Ascending aorta (tissue), 2 donors: ENCODE data around the gene KNTC1. TPM values are rescaled to one million over a fixed set of nuclear protein-coding genes. Genes with fewer than 3 reads are reported as not detected.
"Not testable (repeated sequence)": the region's sequence is repeated elsewhere in the genome, so short reads cannot be mapped to it uniquely, and the experiment has no call there.

ENCODE experiments used
- DNase-seq, 2 donors: peaks; one replicate each; pipeline ENCODE4 v3.0.0-alpha.2; 2019; ENCODE audit warnings: low spot score in 2 of 2
- H3K27ac ChIP-seq, 2 donors: fragments of 200-600 bp; sonication (generic); one replicate each; pipeline ENCODE4 v1.5.1; 2016 to 2017; ENCODE audit warnings: mild to moderate bottlenecking in 1 of 2
- H3K27me3 ChIP-seq: fragments of 200-600 bp; sonication (generic); one replicate; pipeline ENCODE4 v1.5.1; 2017
- H3K36me3 ChIP-seq, 2 donors: fragments of 200-600 bp; sonication (generic); one replicate each; pipeline ENCODE4 v1.5.1; 2016
- H3K4me1 ChIP-seq, 2 donors: fragments of 200-600 bp; sonication (generic); one replicate each; pipeline ENCODE4 v1.5.1; 2016 to 2017; ENCODE audit warnings: mild to moderate bottlenecking in 1 of 2
- H3K4me3 ChIP-seq, 2 donors: fragments of 200-600 bp; sonication (generic); one replicate each; pipeline ENCODE4 v1.5.1; 2016 to 2017; ENCODE audit warnings: mild to moderate bottlenecking in 1 of 2
- H3K9me3 ChIP-seq, 2 donors: fragments of 200-600 bp; sonication (generic); one replicate each; pipeline ENCODE4 v1.5.1; 2016
- intact Hi-C: fragments of 100-400 bp; cut with DNase I; formaldehyde crosslinking; loops from one replicate; pipeline ENCODE4 v1.15.1; 2023
- total RNA-seq: library from RNA; depleted of rRNA; stranded (reverse); fragments of >200 nt; gene quantifications from one replicate; pipeline ENCODE4 v1.1.0, GENCODE V29; 2016
- TF ChIP-seq, protein P1 (sequence below), 3 experiments: fragments of 200-600 bp in 2 of 3; fragments of 450-650 bp in 1 of 3; sonication (generic) in 2 of 3; IDR thresholded peaks; one replicate each; pipeline ENCODE4 v1.5.1; 2016 to 2019; ENCODE audit warnings: antibody characterized with exemption in 3 of 3, mild to moderate bottlenecking in 1 of 3, moderate library complexity in 1 of 3

Gene KNTC1
- total RNA-seq, 1 donor from 2014 or later: 10.5 TPM

DNA sequence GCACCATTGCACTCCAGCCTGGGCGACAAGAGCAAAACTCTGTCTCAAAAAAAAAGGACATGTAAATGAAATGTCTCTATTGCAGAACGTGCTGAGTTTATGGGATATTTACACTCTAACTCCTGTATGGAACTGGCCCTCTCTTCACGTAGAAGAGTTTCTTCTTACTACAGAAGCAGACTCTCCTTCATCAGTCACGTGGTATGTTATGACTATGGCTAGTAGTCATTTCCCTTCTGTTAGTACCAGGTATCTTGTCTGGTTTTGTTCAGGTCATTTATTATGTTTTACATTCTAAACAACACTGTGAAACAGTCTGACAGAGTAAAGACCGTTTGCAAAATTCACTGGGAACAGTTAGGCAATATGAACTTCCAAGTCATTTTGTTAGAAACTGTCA, 20.3 kb downstream of the KNTC1 start:
- Histone ChIP-seq H3K27ac (no peak overlapping the region), H3K9me3 (no peaks in the 10 kb centered on the region), H3K36me3 (peaks cover 7 to 20% of the 10 kb centered on the region in 2 donors), H3K4me1 (no peaks in the 10 kb centered on the region), H3K4me3 (no peak overlapping the region), H3K27me3 (no peaks in the 10 kb centered on the region)
- TF ChIP-seq, protein P1, sequence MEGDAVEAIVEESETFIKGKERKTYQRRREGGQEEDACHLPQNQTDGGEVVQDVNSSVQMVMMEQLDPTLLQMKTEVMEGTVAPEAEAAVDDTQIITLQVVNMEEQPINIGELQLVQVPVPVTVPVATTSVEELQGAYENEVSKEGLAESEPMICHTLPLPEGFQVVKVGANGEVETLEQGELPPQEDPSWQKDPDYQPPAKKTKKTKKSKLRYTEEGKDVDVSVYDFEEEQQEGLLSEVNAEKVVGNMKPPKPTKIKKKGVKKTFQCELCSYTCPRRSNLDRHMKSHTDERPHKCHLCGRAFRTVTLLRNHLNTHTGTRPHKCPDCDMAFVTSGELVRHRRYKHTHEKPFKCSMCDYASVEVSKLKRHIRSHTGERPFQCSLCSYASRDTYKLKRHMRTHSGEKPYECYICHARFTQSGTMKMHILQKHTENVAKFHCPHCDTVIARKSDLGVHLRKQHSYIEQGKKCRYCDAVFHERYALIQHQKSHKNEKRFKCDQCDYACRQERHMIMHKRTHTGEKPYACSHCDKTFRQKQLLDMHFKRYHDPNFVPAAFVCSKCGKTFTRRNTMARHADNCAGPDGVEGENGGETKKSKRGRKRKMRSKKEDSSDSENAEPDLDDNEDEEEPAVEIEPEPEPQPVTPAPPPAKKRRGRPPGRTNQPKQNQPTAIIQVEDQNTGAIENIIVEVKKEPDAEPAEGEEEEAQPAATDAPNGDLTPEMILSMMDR (IDR thresholded peaks at IDR 0.05): no peak
- DNase-seq: no peak
- intact Hi-C loops: no loop called here

DNA sequence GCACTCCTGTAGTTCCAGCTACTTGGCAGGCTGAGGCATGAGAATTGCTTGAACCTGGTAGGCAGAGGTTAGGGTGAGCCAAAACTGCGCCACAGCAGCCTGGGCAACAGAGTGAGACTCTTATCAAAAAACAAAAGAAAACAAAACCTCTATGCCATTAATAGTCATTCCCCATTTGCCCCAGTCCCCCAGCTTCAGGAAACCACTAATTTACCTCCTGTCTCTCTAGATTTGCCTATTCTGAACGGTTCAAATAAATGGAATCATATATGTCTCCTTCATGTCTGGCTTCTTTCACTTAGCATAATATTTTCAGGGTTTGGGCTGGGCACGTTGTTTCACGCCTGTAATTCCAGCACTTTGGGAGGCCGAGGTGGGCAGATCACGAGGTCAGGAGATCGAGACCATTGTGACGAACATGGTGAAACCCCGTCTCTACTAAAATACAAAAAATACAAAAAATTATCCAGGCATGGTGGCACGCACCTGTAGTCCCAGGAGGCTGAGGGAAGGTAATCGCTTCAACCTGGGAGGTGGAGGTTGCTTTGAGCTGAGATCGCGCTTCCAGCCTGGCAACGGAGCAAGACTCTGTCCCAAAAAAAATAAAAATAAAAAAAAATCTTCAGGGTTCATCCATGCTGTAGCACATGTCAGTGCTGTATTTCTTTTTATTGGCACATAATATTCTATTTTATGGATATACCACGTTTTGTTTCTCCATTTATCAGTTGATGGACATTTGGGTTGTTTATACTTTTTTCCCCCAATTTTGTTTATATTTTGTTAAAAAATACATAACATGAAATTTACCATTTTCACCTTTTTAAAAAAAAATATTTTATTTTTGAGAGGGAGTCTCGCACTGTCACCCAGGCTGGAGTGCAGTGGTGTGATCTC, 31.9 kb downstream of the KNTC1 start:
- intact Hi-C loops: no loop called here
- Histone ChIP-seq H3K36me3 (peaks cover 6 to 16% of the 10 kb centered on the region in 2 donors), H3K27me3 (no peaks in the 10 kb centered on the region), H3K4me3 (no peak overlapping the region), H3K27ac (no peak overlapping the region), H3K4me1 (no peaks in the 10 kb centered on the region), H3K9me3 (no peaks in the 10 kb centered on the region)
- DNase-seq: no peak
- TF ChIP-seq, protein P1 (IDR thresholded peaks at IDR 0.05): no peak

DNA sequence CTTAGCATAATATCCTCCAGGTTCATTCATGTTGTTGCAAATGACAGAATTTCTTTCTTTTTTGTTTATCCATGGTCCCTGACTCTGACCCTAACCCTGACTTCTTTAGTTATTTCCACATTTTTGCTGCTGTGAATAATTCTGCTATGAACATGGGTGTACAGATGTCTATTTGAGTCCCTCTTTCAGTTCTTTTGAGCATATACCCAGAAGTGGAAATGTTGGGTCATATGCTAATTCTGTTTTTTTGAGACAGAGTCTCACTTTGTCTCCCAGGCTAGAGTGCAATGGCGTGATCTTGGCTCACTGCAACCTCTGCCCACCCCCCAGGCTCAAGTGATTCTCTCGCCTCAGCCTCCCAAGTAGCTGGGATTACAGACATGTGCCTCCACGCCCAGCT, 33.1 kb downstream of the KNTC1 start:
- Histone ChIP-seq H3K36me3 (peaks cover 6 to 12% of the 10 kb centered on the region in 2 donors), H3K27me3 (no peaks in the 10 kb centered on the region), H3K4me1 (no peaks in the 10 kb centered on the region), H3K9me3 (no peaks in the 10 kb centered on the region), H3K4me3 (no peak overlapping the region), H3K27ac (no peak overlapping the region)
- DNase-seq: no peak
- TF ChIP-seq, protein P1 (IDR thresholded peaks at IDR 0.05): no peak
- intact Hi-C loops: no loop called here

DNA sequence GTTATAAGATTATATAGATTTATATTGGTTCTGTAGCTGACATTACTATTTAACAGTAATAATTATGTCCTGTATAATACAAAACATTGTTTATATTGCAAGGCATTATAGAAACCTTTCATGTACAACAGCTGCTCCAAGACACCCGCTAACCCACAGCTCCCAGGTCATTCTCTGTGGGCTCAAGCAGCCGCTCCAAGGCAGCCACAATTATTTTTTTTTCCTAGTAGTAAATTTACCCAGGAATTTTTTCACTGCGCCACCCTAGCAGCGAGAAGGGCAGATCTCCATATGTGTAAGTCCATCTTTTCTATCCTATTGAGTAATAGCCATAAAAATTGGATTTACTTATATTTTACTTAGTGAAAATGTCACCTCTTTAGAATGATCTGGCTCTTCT, 36.3 kb downstream of the KNTC1 start:
- no peak overlapping the region for H3K27ac ChIP-seq
- H3K4me1 ChIP-seq: no peaks in the 10 kb centered on the region
- TF ChIP-seq, protein P1 (IDR thresholded peaks at IDR 0.05): no peak
- H3K27me3 ChIP-seq: no peaks in the 10 kb centered on the region
- no peak for DNase-seq
- intact Hi-C loops: no loop called here
- peaks cover 0 to 6% of the 10 kb centered on the region in 2 donors for H3K36me3 ChIP-seq
- H3K4me3 ChIP-seq: no peak overlapping the region
- no peaks in the 10 kb centered on the region for H3K9me3 ChIP-seq

DNA sequence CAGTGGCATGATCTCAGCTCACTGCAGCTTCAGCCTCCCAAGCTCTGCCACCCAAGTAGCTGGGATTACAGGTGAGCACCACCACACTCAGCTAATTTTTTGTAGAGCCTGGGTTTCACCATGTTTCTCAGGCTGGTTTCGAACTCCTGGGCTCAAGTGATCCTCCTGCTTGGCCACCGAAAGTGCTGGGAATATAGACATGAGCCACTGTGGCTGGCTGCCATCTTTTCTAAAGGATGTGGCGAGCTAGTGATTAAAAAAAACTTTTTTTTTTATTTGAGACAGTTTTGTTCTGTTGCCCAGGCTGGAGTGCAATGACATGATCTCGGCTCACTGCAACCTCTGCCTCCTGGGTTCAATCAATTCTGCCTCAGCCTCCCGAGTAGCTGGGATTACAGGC, 39.8 kb downstream of the KNTC1 start:
- H3K27me3 ChIP-seq, H3K27ac ChIP-seq, H3K4me3 ChIP-seq, DNase-seq, H3K9me3 ChIP-seq, intact Hi-C loops, H3K4me1 ChIP-seq, H3K36me3 ChIP-seq: not testable (repeated sequence)

DNA sequence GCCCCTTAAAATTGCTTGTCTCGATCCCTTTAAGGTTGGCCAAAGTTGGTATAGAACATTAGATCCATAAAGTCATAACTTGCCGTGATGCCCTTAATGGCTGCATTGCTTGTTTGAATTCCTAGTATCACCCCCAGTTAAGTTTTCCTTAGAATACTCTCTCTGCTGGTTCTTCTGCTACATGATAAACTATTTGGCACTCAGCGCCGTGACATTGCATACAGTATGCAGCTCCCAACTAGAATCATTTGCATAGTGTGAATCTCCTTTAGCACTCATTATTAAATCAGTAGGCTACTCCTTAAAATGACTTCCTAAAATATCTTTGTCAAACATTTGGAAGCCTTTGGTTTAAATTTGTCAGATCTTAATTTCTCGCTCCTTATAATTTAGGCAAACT, 42.2 kb downstream of the KNTC1 start:
- TF ChIP-seq, protein P1 (IDR thresholded peaks at IDR 0.05): no peak
- no peak overlapping the region for H3K27ac ChIP-seq
- intact Hi-C loops: no loop called here
- no peak for DNase-seq
- no peaks in the 10 kb centered on the region for H3K4me1 ChIP-seq
- H3K27me3 ChIP-seq: no peaks in the 10 kb centered on the region
- H3K4me3 ChIP-seq: no peak overlapping the region
- peaks cover 0 to 4% of the 10 kb centered on the region in 2 donors for H3K36me3 ChIP-seq
- H3K9me3 ChIP-seq: no peaks in the 10 kb centered on the region

DNA sequence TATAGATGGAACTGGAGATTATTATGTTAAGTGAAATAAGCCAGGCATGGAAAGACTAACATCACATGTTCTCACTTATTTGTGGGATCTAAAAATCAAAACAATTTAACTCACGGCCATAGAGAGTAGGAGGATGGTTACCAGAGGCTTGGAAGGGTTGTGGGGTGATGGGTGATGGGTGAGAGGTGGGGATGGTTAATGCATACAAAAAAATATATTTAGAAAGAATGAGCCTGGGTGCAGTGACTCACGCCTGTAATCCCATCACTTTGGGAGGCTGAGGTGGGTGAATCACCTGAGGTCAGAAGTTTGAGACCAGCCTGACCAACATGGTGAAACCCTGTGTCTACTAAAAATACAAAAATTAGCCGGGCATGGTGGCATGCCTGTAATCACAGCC, 43.0 kb downstream of the KNTC1 start:
- H3K36me3 ChIP-seq, intact Hi-C loops: not testable (repeated sequence)

More for the DNA sequence above, 43.0 kb downstream of the KNTC1 start:
- not testable (repeated sequence) for H3K4me1 ChIP-seq, H3K27me3 ChIP-seq, H3K27ac ChIP-seq, H3K9me3 ChIP-seq, DNase-seq, H3K4me3 ChIP-seq
